Fibroblast of the conjunctiva (primary cell): ENCODE data around the gene SDC1.

Experiments used
- DNase-seq: peaks from one replicate; pipeline ENCODE4 v3.0.0-alpha.2; 2010; ENCODE audit warnings: low read depth

SDC1 gene

DNA sequence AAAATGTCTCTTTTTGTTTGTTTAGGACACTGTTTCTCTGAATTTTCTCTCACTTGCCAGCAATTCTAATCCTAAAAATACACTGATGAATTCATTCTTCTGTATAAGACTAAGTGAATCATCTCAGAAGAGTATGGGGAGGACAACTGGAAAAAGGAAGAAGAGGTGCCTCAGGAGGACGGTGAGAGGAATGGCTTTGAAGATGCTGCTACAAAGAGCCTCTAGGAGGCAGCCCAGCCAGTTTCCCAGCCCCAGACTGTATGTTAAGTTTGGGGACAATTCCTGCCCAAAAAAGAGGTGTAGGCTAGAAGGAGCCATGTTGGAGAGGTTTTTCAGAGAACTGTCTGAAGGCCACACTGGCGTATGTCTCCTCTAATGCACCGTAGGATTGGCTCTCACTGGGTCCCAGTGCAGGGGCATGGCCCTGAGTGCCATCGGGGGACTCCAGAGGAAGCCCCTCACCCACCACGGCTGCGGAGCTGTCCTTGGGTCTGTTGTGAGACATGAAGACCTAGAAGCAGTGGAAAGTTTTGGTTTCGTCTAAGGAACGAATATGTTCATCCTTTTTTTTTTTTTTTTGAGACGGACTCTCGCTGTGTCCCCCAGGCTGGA is 3.1 kb upstream of the SDC1 start:
- no peak for DNase-seq

DNA sequence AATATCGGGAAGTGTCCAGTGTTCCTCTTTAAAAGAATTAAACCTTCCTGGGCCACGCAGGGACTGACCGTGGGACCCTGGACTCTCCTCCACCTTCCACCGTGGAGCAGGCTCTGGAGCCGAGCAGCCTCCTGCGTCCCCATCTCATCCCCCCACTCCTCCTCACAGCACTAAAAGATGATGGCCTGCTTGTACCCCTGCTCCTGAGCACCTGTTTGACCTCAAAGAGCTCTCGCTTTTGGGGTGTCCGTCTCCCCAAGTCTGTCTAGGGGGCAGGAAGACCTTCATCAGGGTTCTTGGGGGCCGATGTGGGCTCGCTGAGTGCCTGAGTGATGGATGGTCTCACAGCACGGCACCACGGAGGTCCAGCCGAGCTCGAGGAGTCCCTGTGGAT is 1.2 kb upstream of the SDC1 start:
- no peak for DNase-seq

DNA sequence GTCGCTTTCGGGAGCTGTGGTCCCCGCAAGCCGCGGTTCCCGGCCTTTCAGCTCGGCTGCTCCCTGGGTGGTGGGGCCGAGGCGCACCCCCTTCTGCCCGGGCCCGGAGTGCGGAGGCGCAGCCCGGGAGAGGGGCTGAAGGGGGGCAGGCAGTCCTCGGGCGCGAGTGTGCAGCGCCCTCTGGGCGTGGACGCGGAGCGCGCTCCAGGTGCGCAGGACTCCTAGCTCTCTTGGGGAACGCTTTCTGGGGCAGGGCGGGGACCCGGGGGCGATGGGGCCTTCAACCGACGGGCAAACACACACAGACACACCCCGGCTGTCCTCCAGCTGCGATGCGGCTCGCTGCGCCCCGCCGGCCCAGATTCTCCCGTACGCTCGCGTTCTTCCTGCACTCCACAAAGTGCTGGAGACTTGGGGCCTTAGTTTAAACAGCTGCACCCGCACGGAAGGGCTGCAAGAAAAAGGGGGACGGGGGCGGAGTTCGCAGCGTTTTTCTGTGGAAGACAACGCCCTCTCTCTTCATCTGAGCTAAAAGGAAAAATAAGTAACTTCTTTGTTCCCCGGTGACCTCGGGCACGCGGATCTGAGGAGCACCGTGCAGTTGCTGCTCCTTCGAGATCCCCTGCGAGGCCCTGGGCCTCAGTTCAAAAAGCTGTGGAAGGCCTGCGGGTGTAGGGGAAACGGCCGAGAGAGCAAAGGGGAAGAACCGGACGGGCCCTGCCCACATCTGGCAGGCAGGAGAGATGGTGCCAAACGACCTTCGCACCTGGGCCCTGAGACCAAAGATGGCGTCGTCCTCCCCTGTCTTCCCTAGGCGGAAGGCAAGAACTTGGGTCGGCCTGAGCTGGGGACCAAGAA is 593 bp upstream of the SDC1 start:
- no peak for DNase-seq

DNA sequence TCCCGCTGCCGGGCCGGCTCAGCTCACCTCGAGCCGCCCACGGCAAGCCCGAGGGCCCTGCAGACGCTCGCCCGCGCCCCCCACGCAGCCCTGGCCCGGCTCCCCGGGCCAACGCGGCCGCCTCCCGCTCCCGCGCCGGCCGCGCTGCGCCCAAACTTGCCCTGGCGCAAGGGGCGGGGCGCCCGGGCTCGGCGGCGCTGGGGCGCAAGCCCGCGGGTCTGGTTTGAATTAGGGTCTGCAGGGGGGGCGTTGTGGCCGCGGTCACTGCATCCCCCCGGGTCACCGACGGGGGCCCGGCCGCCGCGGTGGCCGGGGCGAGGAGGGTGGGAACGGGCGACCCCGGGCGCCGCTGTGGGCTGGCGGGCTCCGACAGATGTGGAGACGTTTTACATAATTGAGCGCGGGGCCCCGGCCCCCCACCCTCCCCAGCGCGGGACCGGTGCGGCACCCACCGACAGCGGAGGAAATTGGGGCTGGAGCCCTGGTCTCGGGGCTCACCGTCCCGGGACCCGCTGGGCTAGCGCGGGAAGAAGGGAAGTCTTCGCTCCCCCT is 690 bp downstream of the SDC1 start:
- no peak for DNase-seq

DNA sequence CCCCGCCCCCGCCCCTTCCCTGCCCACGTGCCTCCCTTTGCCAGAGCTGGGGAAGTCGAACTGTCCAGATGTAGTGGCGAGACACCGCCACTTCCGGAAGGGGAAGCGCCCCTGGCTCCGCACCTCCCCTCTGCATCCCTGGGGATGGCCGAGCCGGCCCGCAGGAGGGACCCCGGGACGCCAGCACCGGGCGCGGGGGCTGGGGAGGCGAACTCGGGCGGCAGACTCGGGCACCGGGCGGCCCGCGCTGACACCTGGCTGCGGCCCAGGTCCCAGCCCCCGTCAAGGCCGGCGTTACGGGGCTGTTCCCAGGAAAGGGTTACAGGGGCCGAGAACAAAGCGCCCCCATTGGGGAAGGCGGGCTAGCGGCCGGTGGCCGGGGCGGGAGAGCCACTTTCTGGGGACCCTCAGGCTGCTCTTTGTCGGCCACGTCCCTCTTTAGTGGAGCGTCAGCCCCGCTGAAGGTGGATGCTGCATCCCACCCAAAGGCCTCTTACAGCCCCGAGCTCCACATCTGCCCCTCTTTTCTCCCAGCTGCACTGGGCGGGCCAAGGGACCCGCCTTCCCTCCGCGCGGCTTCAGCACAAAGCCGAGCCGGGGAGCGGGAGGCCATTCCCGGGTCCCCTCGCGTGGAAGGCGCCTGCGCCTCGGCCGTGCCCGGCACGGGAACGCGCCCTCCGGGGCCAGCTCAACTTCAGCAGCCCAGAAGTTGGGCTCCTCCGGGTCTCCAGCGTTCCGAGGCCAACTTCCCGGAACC is 1.3 kb downstream of the SDC1 start:
- no peak for DNase-seq

DNA sequence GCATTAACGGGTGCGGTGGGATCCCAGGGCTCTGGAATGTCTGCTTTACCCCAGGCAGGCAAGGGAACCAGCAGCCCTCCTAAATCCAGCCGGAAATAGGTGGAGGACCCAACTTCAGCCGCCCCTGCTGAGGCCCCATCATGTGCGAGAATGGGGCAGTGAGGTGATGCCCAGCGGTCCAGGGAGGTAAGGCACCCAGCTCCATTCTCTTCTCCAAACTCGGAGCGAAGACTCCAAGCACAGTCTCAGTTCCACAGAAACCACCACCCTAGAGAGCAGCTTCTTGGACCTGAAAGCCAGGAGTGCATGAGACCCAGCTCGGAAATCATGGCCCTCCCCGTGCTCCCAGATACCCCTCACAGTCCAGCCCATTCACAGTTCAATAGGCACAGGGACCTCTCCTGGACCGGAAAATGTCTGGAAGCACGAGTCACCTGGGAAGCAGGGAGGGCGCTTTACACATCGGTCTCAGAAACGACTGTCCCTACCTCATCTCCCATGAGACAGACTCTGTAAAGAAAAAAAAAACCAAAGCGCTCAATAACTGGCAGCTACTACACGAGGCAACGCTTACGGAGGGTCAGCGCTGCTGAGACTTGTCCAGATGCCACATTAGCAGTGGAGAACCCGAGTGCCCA is 2.0 kb downstream of the SDC1 start:
- no peak for DNase-seq

DNA sequence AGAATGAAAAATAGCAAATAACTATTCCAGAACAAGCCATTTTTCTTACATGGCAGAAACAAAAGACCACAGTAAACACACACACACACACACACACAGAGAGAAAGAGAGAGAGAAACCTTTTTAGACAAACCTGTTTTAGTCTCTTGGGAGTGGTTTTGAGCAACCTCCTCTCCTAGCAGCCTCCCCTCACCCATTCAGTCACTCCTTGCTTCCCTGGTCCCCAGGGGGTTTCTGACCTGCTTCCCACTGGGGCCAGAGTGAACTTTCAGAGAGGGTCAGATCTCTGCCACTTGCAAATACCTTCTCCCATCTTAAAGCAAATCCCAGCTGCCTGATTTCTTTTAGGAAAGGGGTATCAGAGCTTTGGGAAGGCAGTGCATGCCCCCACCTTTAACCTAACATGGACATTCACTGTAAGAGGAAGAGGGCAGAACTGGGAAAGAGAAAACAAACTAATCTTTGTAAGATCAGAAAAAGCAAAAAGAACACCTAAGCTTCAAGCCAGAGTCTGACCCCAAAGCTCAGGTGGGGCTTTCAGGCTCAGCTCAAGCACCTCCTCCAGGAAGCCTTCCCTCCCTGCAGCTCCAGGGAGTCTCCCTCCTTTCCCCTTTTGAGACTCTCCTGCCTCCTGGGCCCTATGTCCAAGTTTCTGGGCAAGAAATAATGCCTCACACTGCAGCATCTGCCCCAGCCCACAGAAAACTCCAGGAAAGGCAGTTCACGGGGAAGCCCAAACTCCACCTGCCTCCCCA is 2.7 kb downstream of the SDC1 start:
- no peak for DNase-seq

DNA sequence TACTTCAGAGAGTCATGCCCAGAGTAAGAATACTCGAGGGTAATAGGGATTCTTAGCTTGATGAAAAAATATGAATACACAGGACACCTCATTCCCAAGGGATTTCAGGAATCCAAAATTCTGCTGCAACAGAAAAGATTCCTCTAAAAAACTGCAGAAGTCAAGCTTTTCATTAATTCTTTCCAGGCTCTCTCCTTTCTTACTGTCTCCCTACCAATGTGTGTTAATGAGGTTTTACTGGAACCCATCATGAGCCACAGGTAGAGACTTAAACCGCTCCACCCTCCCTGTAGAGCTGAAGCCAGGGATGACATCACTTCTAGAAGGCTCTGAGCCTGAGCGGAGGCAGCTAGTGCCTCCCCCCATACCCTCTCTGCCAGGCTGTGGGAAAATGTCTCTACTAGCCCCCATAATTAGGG is 3.4 kb downstream of the SDC1 start:
- DNase-seq, result no peak

DNA sequence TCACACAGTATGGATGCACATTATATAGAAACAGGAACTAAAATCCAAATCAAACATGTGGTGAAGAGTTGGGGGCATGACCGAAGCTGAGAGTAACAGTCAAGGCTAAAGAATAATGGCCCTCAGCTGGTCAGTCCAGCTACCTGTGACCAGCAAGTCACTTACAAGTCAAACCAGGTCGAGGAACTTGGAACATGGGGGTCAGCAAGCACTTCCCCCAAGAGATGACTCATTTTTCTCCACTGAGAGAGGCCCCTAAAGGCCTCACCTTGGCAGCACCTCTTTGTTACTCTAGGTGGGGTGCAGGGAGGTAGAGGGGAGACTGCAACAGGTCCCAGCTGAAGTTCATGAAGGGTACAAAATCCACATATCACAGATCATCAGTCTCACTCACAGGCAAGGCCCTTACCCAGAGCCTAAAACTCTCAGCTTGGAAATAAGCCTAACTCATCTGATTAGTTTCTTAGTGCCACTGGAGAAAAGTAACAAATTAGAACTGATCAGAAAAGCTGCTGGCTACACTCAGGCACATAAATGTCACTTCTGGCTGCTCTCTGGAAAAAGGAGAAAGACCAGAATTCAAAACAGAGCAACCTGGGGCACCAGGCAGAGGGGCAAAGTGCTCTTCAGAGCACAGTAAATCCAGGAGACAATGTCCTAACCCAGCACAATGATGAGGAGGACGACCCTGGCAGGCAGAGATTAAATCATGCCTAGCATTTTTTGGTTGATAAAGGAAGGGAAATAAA is 4.0 kb downstream of the SDC1 start:
- DNase-seq, result no peak

DNA sequence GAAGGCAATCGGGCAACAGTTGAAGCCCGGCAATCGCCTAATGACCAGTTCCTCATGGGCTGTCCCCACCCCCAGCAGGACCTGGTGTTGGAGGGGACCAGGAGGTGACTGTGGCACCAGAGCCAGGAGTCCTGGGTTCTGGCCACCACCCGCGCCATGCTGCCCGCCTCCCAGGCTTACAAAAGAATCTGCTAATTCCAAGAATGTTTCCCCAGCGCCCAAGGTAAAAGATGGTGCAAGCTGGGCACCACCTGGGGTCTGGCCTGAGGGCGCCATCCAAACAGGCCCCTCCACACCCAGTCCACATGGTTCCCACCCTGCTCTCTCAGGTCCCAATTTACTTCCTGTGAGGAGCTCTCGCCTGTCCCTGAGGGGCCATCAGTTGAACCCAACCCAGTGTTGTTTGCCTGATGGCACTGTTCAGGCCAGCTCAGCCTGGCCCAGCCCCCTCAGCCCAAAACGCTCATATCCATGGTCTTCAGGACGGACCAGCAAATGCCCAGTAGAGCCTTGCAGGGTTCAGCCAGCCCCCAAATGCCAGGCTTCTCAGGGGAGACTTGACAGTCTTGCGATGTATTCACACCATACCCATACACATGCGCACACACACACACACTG is 5.1 kb downstream of the SDC1 start:
- no peak for DNase-seq

DNA sequence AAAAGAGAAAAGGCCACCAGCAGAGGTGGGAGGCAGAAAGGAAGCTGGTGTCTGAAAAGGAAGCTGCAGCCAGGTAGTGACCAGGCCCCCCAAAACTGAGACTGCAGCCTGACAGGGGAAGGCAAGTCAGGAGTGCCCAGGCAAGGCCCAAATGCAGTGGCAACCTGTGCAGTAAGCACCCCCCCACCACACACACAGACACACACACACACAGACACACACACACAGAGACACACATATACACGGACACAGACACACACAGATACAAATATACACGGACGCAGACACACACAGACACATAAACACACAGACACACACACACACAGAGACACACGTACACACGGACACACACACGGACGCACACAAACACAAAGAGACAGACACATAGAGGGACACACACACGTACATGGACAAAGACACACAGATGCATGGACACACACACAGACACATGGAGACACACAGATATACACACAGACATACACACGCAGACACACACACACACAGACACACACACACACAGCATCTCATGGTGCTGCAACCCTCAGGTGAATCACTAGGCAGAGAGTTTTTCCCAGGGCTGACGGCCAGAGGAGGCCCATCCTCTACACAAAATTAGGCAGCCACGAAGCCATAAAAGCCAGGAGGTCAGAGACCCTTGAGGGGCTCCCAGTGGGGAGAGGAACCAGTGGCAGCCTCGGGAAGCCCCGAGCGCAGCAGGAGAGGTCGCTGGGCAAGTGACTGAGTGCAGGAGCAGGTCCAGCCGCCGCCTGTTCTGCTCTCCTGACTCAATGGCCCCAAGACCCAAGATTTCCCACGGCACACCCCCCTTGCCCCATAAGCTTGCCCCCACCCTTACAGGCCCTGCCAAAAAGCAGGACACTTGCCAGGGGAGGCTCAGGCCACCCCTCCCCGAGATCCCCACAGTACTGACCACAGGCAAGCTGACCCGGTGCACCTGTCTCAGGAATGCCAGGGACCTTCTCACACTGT is 6.3 kb downstream of the SDC1 start:
- DNase-seq, result no peak

DNA sequence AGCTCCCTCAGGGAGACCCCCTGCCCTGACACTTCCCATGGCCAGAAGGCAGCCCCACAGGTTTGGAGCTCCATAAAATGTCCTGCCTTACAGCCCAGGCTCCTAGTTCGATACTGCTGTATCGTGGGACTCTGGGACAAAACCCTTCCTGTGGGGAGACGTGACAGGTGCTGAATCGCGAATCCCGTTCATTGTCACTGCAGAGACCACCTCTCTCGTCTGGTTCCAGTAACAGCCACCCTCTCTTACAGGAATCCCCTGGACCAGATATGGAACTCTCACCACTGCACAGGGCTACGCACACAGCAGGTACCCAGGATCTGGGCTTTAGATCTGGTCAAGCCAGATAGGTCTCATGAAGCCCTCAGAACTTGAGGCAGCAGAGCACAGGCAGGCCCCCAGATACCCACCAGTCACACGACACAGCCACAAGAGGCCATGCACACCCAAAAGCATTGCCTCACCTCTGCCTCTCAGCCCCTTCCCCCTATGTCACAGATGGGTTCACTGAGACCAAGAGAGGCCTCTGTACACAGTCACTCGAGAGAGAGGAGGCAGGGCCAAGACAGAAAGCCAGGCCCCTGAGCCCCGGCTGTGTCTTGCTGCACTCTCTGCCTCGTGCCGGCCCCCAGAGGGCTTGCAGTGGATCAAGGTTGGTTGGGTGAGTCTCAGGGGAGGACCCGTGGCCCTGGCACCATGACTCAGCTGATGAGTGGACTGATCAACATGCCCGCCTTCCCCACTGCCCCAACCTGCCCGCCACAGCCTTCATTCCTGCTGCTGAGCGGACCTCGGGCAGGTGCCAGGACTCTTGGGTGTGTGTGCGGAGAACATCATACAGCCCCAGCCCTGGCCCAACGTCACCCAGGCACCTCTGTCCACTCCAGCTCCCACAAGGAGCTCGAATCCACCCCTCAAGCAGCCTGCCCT is 7.6 kb downstream of the SDC1 start:
- DNase-seq, result no peak

DNA sequence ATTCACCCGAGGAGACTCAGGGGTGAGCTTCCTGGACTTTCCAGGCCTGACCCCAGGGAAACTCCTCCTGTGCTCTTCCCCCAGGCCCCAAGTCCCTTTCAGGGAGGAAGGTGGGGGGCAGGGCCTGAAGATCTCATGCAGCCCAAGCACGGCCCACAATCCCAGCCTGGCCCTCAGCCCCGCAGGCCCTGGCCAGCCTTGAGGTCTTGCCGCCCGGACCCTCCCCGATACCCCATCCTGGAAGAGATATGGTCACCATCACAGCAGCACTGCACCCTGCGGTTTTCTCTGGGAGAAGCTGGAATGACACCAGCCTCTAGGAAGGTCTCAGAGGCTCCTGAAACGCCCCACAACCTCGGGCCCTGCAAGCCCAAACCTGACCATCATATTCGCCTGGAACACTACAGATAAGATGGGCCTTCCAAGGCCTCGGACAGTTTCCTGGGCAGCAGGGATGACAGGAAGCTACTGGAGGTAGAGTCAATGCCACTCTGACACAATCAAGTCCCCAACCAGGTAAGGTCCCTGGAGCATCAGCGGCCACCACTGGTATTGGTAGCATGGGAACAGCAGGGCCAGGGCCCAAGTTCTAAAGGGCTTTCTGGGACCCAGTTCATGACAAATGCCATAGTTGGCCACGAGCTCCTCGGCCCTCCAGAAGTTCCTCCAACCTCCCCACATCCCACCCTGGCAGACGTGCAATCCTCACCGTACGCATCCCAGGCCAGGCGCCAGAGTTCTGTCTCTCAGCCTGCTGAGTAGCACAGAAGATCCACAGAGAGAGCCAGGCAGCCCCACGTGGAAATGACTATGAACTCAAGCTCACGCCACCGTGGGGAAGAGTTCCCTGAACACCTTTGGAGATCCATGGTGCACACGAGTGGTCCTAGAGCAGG is 8.6 kb downstream of the SDC1 start:
- DNase-seq, result no peak

DNA sequence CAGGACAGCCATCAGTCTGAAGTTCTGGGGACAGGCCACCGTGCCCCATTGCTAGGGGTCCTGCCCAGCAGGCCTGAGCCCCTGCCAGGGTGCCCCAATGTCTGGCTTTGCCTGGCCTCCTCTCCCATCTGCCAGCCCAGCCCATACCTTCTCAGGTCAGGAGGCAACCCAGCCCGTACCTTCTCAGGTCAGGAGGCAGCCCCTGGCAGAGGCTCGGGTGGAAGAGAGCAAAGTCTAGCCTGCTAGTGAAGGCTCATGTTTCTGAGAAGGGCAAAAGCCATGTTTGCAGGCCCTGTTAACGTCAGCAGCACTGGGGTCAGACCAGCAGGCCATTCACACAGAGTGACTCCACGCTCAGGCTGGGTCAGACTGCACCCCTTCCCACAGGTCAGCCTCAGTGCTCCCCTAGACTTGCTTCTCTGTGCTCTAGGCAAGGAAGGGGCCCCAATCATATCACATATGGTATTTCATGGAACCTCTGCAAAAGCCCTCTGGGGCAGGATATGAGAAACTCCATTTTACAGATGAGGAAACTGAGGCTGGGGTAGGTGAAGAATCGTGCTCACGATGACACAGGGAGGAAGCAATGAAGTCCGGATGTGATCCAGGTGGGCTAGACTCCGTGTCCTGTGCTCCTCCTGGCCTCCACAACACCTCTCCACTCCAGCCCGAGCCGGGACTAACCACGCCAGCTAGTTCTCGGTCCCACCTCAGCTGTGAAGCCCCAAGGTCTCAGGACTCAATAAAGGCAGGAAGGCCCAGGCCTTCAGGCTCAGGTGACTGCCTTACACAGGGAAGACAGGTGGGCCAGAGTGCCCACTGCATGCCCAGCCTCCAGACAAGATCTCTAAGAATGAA is 9.5 kb downstream of the SDC1 start:
- DNase-seq, result no peak

DNA sequence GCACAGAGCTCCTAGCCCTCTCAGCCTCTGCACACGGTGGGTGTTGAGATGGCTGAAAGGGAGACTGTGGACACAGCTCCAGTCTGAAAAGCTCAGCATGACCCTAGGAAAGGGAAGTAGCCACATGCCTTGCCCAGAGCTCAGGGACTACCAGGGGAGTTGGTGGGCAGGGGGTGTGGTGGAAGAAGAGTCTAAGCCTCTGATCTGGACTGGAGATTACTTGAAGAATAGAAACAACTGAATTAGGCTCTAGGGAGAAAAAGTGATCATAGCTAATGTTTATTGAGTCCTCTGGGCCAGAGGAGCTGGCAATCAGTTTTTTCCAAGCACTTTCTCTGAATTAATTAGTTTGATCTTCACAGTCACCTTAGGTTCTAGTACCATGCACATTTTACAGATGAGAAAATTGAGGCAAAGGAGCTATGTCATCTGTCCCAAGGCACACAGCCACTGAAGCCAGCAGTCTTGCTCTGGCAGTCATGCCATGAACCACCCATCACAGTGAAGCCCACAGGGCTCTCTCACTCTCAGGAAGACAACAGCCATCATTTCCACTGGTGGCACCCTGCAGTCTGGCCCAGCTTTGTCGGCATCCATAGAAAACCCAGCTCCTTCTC is 10.3 kb downstream of the SDC1 start:
- no peak for DNase-seq
